Thyroid gland (tissue), 4 donors: Measurements from ENCODE around the gene PRKCE.

Experiments
- POLR2A ChIP-seq, 2 donors: fragments of 450-650 bp; IDR thresholded peaks; one replicate each; pipeline ENCODE4 v1.6.1; 2017; ENCODE audit warnings: antibody characterized with exemption in 2 of 2, mild to moderate bottlenecking in 2 of 2, moderate library complexity in 1 of 2
- TF ChIP-seq, protein P1 (sequence below), 6 experiments: fragments of 200-600 bp in 3 of 6; fragments of 450-650 bp in 3 of 6; sonication (generic) in 3 of 6; IDR thresholded peaks; one replicate each; pipeline ENCODE4 v1.5.1; 2016 to 2019; ENCODE audit warnings: antibody characterized with exemption in 6 of 6, mild to moderate bottlenecking in 2 of 6, inconsistent platforms in 1 of 6, moderate library complexity in 1 of 6

DNA sequence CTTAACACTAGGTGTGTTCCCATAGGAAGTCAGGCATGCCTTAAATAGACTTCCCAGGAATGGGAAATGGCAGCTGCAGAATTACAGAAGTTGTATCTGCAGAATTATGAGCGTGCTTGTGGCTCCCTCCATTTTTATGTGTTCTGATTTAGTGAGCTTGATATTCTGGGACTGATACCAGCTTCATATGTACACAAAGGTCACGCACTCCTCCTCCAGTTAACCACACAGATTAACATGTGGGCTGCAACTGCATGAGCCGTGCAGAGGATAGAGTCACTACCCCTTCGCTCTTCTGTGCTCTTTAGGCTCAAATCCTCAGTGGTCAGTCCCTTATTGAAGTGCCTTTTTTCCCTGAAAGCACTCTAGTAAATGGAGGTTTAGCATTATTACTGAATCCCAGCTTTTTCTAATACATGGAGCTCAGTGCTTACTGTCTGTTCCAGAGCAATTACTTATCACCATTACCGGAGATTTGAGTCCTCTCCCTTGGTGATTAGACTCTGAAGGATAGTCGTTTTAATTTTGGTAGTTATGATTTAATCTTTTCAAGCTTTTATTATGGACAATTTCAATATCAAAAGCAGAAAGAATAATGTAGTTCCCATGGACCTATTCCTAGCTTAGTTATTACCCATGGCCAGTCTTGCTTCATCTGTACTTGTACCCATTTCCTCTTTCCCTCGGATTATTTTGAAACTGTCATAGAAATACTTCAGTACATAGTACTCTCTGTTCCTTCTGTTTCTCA lies 238.3 kb downstream of the PRKCE start:
- TF ChIP-seq, protein P1, sequence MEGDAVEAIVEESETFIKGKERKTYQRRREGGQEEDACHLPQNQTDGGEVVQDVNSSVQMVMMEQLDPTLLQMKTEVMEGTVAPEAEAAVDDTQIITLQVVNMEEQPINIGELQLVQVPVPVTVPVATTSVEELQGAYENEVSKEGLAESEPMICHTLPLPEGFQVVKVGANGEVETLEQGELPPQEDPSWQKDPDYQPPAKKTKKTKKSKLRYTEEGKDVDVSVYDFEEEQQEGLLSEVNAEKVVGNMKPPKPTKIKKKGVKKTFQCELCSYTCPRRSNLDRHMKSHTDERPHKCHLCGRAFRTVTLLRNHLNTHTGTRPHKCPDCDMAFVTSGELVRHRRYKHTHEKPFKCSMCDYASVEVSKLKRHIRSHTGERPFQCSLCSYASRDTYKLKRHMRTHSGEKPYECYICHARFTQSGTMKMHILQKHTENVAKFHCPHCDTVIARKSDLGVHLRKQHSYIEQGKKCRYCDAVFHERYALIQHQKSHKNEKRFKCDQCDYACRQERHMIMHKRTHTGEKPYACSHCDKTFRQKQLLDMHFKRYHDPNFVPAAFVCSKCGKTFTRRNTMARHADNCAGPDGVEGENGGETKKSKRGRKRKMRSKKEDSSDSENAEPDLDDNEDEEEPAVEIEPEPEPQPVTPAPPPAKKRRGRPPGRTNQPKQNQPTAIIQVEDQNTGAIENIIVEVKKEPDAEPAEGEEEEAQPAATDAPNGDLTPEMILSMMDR (IDR thresholded peaks at IDR 0.05), result no peak
- TF ChIP-seq POLR2A (IDR thresholded peaks at IDR 0.05), result no peak
